Sigmoid colon (tissue), 7 donors: Measurements from ENCODE around the gene RPS24. TPM values are rescaled to one million over a fixed set of nuclear protein-coding genes. Genes with fewer than 3 reads are reported as not detected.
A peak's percentile ranks its signal among the peaks of the same experiment; 100 is the strongest.

Experiments used
- DNase-seq: peaks from one replicate; pipeline ENCODE4 v3.0.0-alpha.2; 2019
- H3K27ac ChIP-seq, 4 donors: fragments of 200-600 bp; sonication (generic); one replicate each; pipeline ENCODE4 v1.5.1; 2016 to 2019; ENCODE audit warnings: mild to moderate bottlenecking in 1 of 4
- H3K27me3 ChIP-seq, 3 donors: fragments of 200-600 bp; sonication (generic); one replicate each; pipeline ENCODE4 v1.5.1; 2019; ENCODE audit warnings: mild to moderate bottlenecking in 1 of 3
- H3K36me3 ChIP-seq, 4 donors: fragments of 200-600 bp; sonication (generic); one replicate each; pipeline ENCODE4 v1.5.1; 2016 to 2019
- H3K4me1 ChIP-seq, 4 donors: fragments of 200-600 bp; sonication (generic); one replicate each; pipeline ENCODE4 v1.5.1; 2017 to 2019
- H3K4me3 ChIP-seq, 4 donors: fragments of 200-600 bp; sonication (generic); one replicate each; pipeline ENCODE4 v1.5.1; 2017 to 2019; ENCODE audit warnings: mild to moderate bottlenecking in 2 of 4, moderate library complexity in 1 of 4
- H3K9me3 ChIP-seq, 4 donors: fragments of 200-600 bp in 3 of 4; sonication (generic) in 3 of 4; one replicate each; pipeline versions ENCODE4 v1.5.1 to v1.6.1; 2013 to 2019
- CTCF ChIP-seq, 4 experiments: fragments of 450-650 bp in 3 of 4; fragments of 200-600 bp in 1 of 4; IDR thresholded peaks; one replicate each; pipeline ENCODE4 v1.5.1; 2016 to 2019; ENCODE audit warnings: antibody characterized with exemption in 4 of 4, mild to moderate bottlenecking in 3 of 4, moderate library complexity in 2 of 4
- EP300 ChIP-seq, 4 donors: sonication (generic); formaldehyde crosslinking; IDR thresholded peaks; one replicate each; pipeline ENCODE4 v1.6.1; 2017; ENCODE audit warnings: antibody characterized with exemption in 4 of 4
- POLR2A ChIP-seq, 2 donors: fragments of 450-650 bp; IDR thresholded peaks; one replicate each; pipeline ENCODE4 v1.6.1; 2016; ENCODE audit warnings: antibody characterized with exemption in 2 of 2, mild to moderate bottlenecking in 2 of 2, moderate library complexity in 2 of 2
- POLR2AphosphoS5 ChIP-seq, 4 donors: sonication (generic); formaldehyde crosslinking; IDR thresholded peaks; one replicate each; pipeline ENCODE4 v1.6.1; 2017; ENCODE audit warnings: antibody characterized with exemption in 4 of 4
- WGBS, 2 donors: extraction: QIAGEN DNeasy Blood & Tissue Kit; methylation state at CpG; one replicate each; pipeline ENCODE4 v1.1.7; 2013; 5-methylcytosine and 5-hydroxymethylcytosine counted together
- intact Hi-C: fragments of 100-400 bp; cut with DNase I; formaldehyde crosslinking; loops from one replicate; pipeline ENCODE4 v1.15.1; 2023
- polyA plus RNA-seq, 3 donors: library from polyadenylated mRNA; stranded (reverse); fragments of 200-250 nt; gene quantifications; one replicate each; pipeline ENCODE4 v1.2.3, GENCODE V29; 2013
- total RNA-seq, 4 donors: library from RNA; depleted of rRNA; stranded (reverse); fragments of >200 nt; gene quantifications; one replicate each; pipeline ENCODE4 v1.1.0, GENCODE V29; 2016
- donor health status: healthy with polysubstance abuse.
- donor health status: Bipolar disorder and iron deficiency.
- donor health status: healthy.

RPS24 gene
- total and polyA plus RNA-seq, 7 donors, result 2,487 to 7,696 (median 3,724) TPM

- intact Hi-C loops, result loop anchor here (5.0 kb wide), 1 partner anchor 34 kb away; no protein-coding TSS in a partner anchor
- peaks cover 34 to 100% (median 72%) of the 10 kb centered on the region in 4 donors for H3K36me3 ChIP-seq
- no peak overlapping the region for H3K27ac ChIP-seq
- H3K4me1 ChIP-seq, result no peaks in the 10 kb centered on the region
- 90 to 91% methylated on average over 2 of the region's 2 CpGs for WGBS, 2 donors
- TF ChIP-seq POLR2AphosphoS5 (IDR thresholded peaks at IDR 0.05) (no peak), CTCF (IDR thresholded peaks at IDR 0.05) (no peak), POLR2A (IDR thresholded peaks at IDR 0.05) (no peak), EP300 (IDR thresholded peaks at IDR 0.05) (no peak)
- H3K4me3 ChIP-seq, result no peak overlapping the region
- H3K27me3 ChIP-seq, result no peaks in the 10 kb centered on the region
- DNase-seq, result no peak
- H3K9me3 ChIP-seq, result no peaks in the 10 kb centered on the region
Observed at GRCh38 chr10:78021201-78021600, 12.5 kb upstream of the RPS24 start.

- Histone ChIP-seq H3K9me3 (no peaks in the 10 kb centered on the region), H3K27me3 (no peaks in the 10 kb centered on the region), H3K27ac (no peak overlapping the region), H3K4me1 (peaks cover 0 to 20% (median 14%) of the 10 kb centered on the region in 4 donors), H3K4me3 (no peak overlapping the region), H3K36me3 (peaks cover 29 to 75% (median 58%) of the 10 kb centered on the region in 4 donors)
- no peak for DNase-seq
- WGBS, 2 donors, result 98 to 99% methylated on average over 3 of the region's 3 CpGs
- intact Hi-C loops, result loop anchor here (5.0 kb wide), 1 partner anchor 36 kb away; no protein-coding TSS in a partner anchor
- TF ChIP-seq POLR2AphosphoS5 (IDR thresholded peaks at IDR 0.05) (no peak), POLR2A (IDR thresholded peaks at IDR 0.05) (no peak), EP300 (IDR thresholded peaks at IDR 0.05) (no peak), CTCF (IDR thresholded peaks at IDR 0.05) (no peak)
Observed at GRCh38 chr10:78023741-78024140, 9.9 kb upstream of the RPS24 start.

GRCh38 chr10:78025685-78026364, 7.8 kb upstream of the RPS24 start:
- H3K4me1 ChIP-seq, result peaks cover 0 to 27% (median 21%) of the 10 kb centered on the region in 4 donors
- H3K4me3 ChIP-seq, result no peak overlapping the region
- H3K27ac ChIP-seq, result no peak overlapping the region
- DNase-seq, result no peak
- H3K36me3 ChIP-seq, result peaks cover 22 to 54% (median 44%) of the 10 kb centered on the region in 4 donors
- intact Hi-C loops, result loop anchor here (5.0 kb wide), 1 partner anchor 99 kb away; the partner anchor contains the start of gene DLG5
- no peaks in the 10 kb centered on the region for H3K27me3 ChIP-seq
- H3K9me3 ChIP-seq, result no peaks in the 10 kb centered on the region
- no peak for TF ChIP-seq POLR2A (IDR thresholded peaks at IDR 0.05)
- TF ChIP-seq CTCF (IDR thresholded peaks at IDR 0.05), result no peak
- TF ChIP-seq EP300 (IDR thresholded peaks at IDR 0.05), result no peak
- TF ChIP-seq POLR2AphosphoS5 (IDR thresholded peaks at IDR 0.05), result no peak
- WGBS, 2 donors, result 94 to 96% methylated on average over 8 of the region's 8 CpGs

GRCh38 chr10:78028438-78029268, 5.0 kb upstream of the RPS24 start:
- intact Hi-C loops, result loop anchor here (2.0 to 5.0 kb wide), 2 partner anchors 101 to 182 kb away; partner anchors contain the start of gene DLG5

More at GRCh38 chr10:78028438-78029268, 5.0 kb upstream of the RPS24 start:
- Histone ChIP-seq H3K4me3 (peak overlapping the region; percentile 60 to 98 (median 80)), H3K27me3 (no peaks in the 10 kb centered on the region), H3K27ac (peak overlapping the region; percentile 81 to 88 (median 86)), H3K4me1 (peaks cover 0 to 32% (median 21%) of the 10 kb centered on the region in 4 donors), H3K36me3 (peaks cover 1 to 26% (median 20%) of the 10 kb centered on the region in 4 donors), H3K9me3 (no peaks in the 10 kb centered on the region)
- 28 to 39% methylated on average over 36 of the region's 36 CpGs for WGBS, 2 donors
- peak; percentile 54 for DNase-seq
- no peak for TF ChIP-seq POLR2AphosphoS5 (IDR thresholded peaks at IDR 0.05)
- no peak for TF ChIP-seq CTCF (IDR thresholded peaks at IDR 0.05)
- TF ChIP-seq POLR2A (IDR thresholded peaks at IDR 0.05), result no peak
- no peak for TF ChIP-seq EP300 (IDR thresholded peaks at IDR 0.05)
